NCI-H1092 (cell line): ENCODE results near the gene HGD.

Experiments used
- DNase-seq: peaks from one replicate; lab custom pipeline; 2025; lab: John Stamatoyannopoulos, UW

The HGD gene

DNA sequence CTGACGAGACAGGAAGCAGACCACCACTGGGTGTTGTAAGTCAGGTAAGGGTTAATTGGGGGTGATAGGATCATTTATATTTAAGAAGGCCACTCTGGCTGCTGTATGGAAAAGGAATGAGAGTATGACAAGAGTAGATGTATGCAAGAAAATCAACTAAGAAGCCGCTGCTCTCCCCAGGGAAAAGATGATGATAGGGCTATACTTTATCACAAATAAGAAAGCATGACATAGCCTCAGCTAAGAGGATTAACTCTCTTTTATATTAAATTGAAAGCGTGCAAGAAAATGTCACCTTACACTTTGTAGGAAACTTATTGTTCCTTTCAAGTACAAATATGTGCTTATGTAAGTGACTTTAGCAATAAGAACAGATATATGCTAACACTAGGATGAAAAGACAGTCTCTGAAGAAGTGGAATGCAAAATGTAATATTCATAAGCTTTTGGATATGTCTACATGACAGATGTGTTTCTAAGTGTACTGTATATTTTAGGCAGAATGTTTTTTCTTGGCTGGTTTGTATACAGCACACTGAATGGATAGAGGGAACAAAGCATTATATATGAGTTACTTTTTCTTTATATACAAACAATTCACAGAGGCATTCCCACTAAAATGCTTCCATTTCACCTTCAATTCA lies 94.6 kb downstream of the HGD start:
- DNase-seq = no peak
